SKM-1 treated with dmso at 0.1 percent for 144 hours (cell line): Measurements from ENCODE around the gene FBXO38.

ENCODE experiments used
- DNase-seq: peaks from one replicate; lab custom pipeline; 2025; ENCODE audit not compliant: unreplicated experiment; lab: John Stamatoyannopoulos, UW

The FBXO38 gene

DNA sequence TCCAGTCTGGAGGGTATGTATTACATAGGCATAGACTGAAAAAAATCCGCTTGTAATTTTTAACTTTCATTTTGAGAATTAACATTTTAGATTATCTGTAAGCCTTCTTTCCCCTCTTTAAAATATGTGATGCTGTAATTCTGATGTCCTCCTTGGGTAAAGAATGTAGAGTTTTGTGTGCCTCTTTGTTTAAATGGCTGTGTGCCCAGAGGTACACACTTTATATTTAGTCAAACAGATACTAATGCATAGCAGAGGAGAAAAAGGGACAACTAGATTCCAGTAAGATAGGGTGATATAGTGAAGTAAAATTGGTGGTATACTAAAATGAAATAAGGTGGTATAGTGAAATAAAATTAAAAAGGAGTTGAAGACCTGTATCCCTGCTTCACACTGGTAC is 1.3 kb downstream of the FBXO38 start:
- DNase-seq, result no peak

DNA sequence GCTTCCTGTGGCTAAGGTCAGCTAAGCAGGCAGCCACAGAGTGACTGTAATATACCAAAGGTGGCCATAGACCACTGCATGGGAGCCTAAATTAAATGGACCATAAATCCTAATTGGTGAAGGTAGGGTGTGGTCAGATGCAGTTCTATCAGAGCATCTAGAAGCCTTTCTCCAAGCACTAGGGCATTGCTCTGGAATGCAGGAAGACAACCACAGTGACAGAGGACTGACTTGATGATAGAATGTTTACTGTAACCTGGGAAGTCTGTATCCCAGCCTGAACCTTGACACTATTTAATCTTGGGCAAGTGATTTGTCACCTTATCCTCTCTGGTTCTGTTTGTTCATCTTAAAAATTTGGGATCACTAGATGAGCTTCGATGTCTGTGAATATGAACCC is 2.3 kb downstream of the FBXO38 start:
- DNase-seq, result no peak

DNA sequence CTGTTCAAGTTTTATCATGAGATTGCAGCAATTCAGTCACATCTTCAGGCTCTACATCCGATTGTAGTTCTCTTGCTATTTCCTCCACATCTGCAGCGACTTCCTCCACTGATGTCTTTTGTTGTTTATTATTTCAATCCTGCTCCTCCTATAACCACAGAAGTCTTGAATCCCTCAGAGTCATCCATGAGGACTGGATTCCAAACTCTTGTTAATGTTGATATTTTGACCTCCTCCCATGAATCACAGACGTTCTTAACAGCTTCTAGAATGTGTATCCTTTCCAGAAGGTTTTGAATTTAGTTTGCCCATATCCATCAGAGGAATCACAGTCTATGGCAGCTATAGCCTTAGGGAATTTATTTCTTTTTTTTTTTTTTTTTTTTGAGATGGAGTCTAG is 3.6 kb downstream of the FBXO38 start:
- no peak for DNase-seq

DNA sequence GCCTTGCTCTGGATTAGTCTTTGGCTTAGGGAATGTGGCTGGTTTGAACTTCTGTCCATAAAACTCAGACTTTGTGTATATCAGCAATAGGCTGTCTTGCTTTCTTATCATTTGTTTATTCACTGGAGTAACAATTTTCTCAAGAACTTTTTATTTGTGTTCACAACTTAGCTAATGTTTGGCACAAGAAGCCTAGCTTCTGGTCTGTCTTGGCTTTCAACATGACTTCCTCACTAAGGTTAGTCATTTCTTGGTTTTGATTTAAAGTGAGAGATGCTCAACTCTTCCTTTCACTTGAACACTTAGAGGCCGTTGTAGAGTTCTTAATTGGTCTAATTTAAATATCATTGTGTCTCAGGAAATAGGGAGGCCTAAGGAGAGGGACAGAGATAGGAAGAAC is 4.9 kb downstream of the FBXO38 start:
- no peak for DNase-seq

DNA sequence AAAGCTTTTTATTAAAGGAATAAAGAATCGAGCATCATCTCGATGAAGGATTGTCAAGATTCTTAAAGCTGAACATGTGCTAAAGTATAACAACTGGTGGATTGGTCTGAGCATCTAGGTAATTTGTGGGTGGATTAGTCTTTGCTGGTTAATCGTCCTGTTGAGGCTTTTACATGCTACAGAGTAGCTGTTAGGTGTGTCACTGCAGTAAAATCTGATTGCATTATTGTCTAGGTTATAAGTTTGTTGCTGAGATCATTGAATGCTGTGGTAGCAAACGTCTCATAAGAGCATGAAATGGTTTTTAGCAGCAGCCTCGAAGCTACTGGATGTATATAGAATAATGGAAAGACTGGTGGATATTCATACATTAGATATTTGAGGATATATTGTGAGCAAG is 7.2 kb downstream of the FBXO38 start:
- no peak for DNase-seq

DNA sequence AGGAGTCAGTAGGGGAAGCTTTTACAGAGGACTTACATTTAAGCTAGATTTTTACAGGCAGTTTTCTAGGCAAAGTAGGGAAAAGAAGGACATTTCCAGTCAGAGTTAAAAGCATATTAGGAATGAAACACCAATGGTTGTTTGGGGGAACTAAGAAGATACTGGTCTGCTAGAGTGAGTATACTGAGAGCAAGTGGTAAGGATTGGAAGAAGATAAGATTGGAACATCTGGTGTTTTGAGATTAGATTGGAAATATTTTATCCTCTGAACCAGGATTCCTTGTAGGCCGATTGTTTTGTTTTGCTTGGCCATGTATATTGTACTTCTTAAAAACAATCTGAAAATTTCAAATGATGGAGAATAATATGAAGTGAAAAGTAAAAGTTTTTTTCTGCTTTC is 7.7 kb downstream of the FBXO38 start:
- no peak for DNase-seq

DNA sequence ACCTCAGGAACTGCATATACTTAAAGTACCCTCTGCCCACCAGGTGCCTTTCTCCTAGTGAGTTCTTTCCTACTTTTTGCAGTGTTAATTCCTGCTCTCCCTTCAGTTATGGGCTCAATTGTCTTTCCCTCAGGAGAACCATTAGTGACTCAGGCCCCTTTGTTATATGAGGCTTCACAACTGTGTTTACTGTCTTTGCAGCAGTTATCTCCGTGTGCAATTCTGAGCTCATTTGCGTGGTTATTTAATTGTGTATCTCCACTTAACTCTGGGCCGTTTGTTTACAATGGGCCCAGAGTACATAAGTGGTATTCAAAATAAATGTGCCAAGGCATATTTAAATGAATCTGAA is 9.6 kb downstream of the FBXO38 start:
- DNase-seq, result no peak

DNA sequence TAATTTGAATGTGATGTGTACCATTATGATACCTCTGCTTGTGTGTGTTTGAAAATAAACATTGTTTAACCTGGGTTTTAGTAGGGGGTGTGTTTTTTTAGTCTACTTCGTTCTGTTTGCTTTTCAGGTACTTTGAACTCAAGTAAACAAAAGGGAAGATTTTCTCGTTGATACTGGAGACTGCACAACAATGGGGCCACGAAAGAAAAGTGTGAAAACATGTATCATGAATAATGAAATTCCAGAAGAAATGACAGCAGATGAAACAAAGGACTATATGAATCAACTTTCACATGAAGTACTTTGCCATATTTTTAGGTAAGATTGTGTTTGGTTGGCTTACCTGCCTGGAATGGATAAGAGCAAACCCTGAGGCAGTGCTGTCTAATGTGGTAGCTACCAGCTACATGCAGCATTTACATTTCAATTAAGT is 10.8 kb downstream of the FBXO38 start:
- no peak for DNase-seq

DNA sequence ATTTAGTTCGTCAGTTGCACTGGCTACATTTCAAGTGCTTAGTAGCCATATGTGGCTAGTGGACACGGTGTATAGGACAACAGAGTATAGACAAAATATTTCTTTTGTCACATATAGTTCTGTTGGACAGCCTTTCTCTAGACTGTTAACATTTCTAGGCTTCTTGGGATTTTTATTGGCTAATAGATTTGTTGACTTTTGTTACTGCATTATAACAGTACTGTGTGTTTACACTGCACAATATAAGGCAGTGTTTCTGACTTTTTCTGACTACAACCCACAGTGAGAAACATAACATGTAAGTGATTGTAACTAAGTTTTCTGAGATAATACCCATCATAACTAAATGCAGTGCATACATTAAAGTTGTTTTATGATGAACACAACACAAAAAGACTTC is 11.3 kb downstream of the FBXO38 start:
- no peak for DNase-seq

DNA sequence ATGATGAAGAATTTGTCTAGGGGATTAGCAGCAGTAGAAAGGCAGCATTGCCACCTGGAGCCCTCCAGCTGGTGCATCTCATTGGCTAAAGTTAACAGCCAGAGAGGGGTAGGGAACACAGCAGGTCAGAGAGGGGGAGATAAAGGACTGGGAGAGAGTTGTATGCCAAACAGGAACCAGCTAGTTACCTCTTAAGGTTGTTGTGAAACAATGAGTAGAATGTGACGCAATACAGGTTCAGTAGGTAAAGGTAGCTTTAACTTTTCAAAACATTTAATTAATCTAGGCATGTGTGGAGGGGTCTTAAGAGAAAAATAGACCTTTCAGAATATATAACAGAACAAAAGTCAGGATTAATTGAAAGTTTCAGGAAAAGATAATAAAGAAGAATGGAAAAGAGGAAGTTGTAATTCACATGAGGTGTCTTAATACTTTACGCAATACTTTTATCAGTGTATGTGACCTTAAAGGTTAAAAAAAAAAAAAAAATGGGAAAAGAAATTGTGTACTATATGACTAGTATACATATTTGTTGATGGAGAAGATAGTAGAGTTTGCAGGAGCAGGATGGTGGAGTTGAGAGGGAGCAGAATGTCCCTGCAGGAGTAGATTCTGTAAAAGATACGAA is 14.3 kb downstream of the FBXO38 start:
- peak; percentile 91 for DNase-seq

DNA sequence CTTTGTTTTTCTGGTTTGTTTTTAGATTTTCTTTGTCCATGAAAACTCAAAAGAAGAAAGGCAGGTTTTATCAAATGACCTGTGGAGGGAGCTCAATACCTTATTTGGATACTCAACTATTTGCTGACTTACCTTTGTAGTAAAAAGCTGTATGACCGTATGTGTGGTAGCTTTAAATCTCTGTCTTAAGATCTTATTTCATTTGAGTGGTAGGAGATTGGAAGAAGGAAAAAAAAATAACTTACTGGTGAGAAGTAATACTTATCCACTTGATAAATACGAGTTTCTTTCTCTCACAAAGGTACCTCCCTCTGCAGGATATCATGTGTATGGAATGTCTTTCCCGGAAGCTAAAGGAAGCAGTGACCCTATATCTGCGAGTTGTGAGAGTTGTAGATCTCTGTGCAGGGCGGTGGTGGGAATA is 15.0 kb downstream of the FBXO38 start:
- DNase-seq, result no peak

DNA sequence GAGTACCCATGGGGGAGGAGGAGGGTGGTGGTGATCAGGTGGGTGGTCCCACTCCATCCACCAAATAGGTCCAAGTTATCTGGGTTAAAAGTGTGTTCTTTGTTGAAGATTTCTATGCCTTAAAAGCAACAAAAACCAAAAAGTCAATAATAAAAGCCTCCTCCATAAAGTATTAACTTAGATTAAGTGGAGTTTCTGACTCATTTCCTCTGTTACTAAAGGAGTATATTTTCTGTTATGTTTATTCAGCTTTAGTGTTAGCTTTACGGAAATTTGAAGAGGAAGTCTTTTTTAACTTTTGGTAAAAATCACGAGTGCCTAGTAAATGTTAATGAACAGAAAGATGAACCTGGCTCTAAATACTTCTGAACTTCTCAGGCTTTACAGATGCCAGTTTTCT is 17.8 kb downstream of the FBXO38 start:
- no peak for DNase-seq

DNA sequence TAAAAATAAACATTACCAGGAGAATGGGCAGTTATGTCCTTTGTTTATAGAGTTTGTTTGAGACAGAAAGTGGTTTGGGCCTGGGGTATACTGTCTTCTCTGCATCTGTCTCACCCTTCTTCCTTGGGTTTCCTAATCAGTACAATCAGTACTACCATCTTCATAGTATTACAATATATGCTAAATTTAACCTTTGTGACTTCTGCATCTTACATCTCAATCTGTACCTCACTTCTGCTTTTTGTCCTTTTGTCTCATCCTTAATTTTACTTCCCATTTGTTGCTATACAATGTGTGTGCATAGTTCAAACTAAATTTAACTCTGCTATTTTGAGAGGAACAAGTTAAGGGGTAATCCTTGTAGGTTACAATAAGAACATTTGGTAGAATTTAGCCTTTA is 19.6 kb downstream of the FBXO38 start:
- peak; percentile 98 for DNase-seq

DNA sequence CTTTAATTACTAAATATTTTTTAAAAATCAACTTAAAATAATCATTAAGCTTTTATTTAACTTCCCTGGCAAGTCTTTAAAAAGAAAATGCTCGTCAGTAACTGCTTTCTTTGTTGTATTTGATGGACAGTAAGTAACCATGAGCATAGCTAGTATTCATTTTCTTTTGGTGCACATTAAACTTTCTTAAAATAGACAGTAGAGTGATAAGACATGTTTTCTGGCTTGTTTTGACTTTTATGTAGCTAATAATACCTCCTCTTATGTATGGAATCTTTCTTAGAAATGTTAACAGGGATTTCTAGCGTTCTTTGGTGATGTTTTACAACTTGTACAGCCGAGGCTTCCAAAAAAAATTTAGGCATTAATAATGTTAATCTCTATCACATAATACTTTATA is 22.6 kb downstream of the FBXO38 start:
- no peak for DNase-seq

DNA sequence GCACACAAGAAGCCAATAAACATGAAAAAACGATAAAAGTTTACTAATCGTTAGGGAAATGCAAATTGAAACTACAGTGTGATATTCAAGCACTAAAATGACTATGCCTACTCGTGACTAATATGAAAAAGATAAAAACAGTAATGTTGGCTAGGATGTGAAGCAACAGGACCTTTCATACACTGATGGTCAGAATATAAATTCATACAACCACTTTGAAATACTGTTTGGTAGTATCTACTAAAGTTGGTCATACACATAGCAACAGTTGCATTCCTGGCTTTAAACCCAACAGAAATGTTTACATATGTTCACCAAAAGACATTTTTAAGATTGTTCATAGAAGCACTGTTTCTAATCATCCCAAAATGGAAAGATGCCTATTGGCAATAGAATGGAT is 24.3 kb downstream of the FBXO38 start:
- DNase-seq, result no peak

DNA sequence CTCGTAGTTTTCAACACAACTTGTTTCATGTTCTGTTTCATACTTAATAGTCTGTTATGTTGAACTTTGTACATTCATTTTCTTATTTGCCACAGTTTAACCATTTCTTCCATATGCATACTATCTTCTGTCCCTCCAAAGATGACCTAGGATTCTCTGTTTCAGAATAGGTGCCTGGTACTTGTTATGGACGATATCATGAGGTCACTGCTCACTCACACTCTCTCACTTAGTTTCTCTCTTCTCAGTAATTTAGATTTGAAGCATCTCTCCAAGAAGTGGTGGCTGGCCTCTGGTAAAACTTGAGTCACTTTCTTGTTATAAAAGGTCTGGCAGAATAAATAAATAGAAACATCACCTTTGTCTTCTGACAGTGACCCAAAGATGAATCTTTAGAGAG is 28.4 kb downstream of the FBXO38 start:
- no peak for DNase-seq

DNA sequence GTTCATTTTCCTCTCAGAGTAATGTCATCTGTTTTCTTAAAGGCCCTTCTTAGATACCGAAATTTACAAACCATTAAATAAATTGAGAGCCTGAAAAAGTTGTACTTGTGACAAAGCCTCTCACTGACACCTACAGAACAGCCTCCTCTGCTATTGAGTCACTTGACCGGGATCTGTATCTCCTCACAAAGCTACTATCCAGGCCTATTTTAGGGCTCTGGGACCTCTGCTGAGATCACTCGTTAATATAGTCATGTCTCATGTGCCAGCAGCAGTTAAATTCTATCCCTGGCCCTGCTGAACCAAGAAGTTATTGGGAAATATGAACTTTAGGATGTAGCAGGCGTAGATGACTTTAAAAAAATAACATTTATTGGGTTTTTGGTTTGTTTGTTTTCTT is 31.1 kb downstream of the FBXO38 start:
- no peak for DNase-seq

DNA sequence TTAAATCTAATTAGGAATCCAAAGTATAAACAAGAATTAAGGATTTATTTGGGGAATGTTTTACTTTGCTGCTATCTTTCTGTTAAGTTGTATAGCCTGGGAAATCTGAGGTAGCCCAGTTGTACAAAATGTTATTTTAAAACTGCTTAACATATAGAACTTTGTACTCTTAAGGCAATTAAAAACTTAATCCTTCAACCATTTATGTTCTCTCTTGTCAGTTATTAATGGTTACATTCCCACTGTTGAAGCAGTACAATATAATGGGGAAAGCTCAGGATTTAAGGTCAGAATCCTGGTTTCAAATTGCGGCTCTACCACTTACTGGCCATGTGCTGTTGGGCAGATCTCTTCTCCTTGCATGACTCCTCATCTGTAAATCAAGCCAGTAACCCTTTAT is 32.7 kb downstream of the FBXO38 start:
- no peak for DNase-seq

DNA sequence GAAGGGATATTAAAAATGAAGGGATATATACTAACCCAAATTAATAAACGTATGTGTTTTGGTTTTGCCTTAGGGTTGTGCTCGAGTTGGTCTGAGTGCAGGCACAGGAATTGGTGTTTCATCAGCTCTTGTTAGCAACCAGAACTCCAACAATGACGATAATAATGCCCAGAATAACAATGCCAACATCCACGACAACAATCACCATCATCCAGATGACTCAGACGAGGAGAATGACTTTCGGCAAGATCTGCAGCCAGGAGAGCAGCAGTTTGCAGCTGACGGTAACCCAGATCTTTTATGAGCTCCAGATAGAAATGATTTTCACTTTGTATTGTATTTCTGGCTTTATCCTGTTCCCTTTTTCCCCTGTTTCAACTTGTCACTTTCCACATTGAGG is 33.2 kb downstream of the FBXO38 start:
- no peak for DNase-seq

DNA sequence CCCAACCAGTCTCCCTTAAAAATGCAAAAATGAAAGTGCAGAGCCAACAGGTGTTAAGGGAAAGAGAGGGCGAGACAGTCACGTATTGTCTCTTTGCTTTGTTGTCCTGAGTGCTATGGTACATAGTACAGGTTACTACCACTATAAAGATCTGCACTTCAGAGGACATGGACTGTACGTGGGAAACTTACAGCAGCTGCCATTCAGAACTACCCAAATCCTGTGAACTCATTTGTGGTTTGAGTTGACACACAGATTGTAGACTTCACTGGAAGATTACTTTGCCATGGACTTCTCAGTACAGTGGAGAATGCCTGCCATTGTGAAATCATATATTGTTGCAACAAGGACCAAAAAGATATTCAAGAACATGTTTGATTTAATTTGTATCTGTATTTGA is 34.8 kb downstream of the FBXO38 start:
- DNase-seq, result no peak

DNA sequence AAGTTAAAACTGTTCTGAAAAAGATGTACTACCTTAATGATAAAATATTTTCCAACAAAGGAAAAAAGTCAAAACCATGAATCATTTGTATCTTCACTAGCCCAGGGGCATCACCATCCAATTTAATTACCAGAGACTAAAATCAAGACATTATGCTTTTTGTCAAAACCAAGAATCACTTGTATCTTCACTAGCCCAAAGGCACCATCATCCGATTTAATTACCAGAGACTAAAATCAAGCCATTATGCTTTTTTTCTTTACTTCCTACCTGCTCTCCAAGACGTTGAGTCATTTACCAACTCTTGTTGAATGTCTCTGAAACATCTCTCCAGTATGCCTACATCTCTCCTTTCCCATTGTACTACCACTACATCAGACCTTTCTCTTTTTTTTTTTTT is 37.9 kb downstream of the FBXO38 start:
- no peak for DNase-seq

DNA sequence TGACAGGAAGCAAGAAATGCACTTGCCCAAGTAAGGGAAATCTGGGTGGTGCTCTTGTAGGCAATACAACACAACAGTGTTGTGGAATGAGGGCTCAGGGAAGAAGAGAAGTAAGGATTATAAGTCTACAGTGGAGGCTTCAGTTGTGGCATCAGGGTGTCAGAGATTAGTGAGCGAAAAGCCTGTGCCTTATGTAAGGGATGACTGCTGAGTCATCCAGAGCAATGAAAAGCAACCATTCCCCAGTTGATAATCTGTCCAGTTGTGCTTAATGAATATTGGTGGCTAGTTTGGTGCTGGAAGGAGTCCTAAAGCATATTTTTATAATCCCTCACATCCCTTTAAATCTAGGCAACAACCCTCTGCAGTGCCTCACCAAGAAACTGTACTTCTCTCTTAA is 42.0 kb downstream of the FBXO38 start:
- no peak for DNase-seq

DNA sequence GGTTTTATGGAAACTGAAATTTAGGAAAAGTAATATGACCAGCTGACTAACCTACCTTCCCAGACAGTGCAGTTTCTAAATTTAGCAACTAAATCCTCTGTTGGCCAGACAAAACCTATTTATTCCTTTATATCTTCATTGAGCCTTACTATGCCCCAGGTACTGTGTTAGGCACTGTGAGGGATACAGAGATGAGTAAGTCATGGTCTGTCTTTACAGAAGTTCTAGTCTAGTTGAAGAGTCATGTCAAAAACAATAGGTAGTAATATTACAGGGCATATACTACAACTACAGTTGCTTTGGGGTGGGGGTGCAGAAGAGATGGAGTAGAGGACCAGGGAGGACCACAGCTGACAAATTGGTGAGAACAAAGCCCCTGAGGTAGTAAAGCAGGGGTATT is 42.8 kb downstream of the FBXO38 start:
- DNase-seq, result no peak
